Measurements from ENCODE around the gene C18orf32. TPM values are rescaled to one million over a fixed set of nuclear protein-coding genes. Genes with fewer than 3 reads are reported as not detected.
"Not testable (repeated sequence)": the region's sequence is repeated elsewhere in the genome, so short reads cannot be mapped to it uniquely, and the experiment has no call there.

C18orf32 gene
- total RNA-seq, 2 experiments from 2014 or later, result 14.9 to 20.9 TPM

- CTCF ChIA-PET, result interaction anchor here (1.0 to 1.6 kb wide), 4 partner anchors 14 to 25 kb away, joined by 3 to 8 read pairs (median 3); partner anchors contain the start of gene C18orf32
Measured at GRCh38 chr18:49460976-49461601, 25.9 kb downstream of the C18orf32 start.

DNA sequence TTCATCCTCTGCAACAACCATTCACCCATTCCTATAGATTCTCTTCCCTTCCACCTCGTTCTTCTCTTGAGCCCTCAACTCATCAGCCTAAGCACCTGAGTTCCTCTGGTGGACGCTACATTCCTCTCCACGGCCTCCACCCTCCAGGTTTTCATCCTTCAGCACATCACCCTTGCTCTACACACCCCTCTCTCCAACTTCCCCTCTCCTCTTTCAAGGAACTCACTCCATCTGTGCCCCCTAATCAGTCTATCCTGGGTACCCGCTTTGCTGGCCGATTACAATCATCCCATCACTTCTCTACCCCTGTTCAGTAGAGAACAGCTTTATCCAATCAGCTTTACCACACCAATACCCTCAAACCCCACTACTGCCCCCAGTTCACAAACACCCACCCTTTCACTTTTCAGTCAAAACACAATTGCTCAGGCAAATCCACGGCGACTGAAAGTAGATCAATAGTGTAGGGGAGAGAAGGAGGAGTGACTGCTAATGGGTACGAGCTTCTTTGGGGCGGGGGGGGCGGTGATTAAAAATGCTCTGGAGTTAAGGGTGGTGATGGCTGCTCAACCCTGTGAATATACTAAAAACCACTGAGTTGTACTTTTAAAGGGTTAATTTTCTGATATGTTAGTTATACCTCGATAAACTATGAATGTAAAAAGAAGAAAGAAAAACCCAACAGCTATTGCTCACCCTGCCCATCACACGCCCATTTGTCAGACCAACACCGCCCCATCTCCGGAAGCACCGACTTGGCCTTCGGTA, 27.4 kb downstream of the C18orf32 start:
- Mint-ChIP-seq H3K9me3 (ENCODE audit: insufficient read depth) (no peaks in the 10 kb centered on the region), H3K27ac (peak overlapping the region; percentile 81), H3K27me3 (ENCODE audit: low read depth) (no peaks in the 10 kb centered on the region), H3K4me3 (peak overlapping the region; percentile 82), H3K4me1 (ENCODE audit: low read depth) (peaks cover 33% of the 10 kb centered on the region), H3K36me3 (ENCODE audit: low read depth) (peaks cover 2% of the 10 kb centered on the region)
- ChIA-PET POLR2A (interaction anchor here (0.6 to 2.0 kb wide), 4 partner anchors 9 to 863 kb away, joined by 3 to 14 read pairs (median 4); partner anchors contain the start of gene C18orf32), CTCF (interaction anchor here (1.0 to 1.5 kb wide), 7 partner anchors 8 to 808 kb away, joined by 3 to 6 read pairs (median 3); partner anchors contain the start of gene C18orf32)
- DNase-seq (peak; percentile 42), ATAC-seq (peak; percentile 44)

More at GRCh38 chr18:49460976-49461601, 25.9 kb downstream of the C18orf32 start:
- Mint-ChIP-seq H3K4me3 (peak overlapping the region; percentile 82), H3K36me3 (ENCODE audit: low read depth) (no peaks in the 10 kb centered on the region), H3K4me1 (ENCODE audit: low read depth) (peaks cover 33% of the 10 kb centered on the region), H3K27me3 (ENCODE audit: low read depth) (no peaks in the 10 kb centered on the region), H3K9me3 (ENCODE audit: insufficient read depth) (no peaks in the 10 kb centered on the region), H3K27ac (peak overlapping the region; percentile 89)
- DNase-seq (no peak), ATAC-seq (no peak)
- POLR2A ChIA-PET, result interaction anchor here (0.6 to 1.0 kb wide), 5 partner anchors 22 to 699 kb away, joined by 3 to 6 read pairs (median 3); partner anchors contain the start of gene C18orf32

GRCh38 chr18:49457616-49458015, 29.4 kb downstream of the C18orf32 start:
- peaks cover 5% of the 10 kb centered on the region for H3K9me3 Mint-ChIP-seq (ENCODE audit: insufficient read depth)
- no peak overlapping the region for H3K4me3 Mint-ChIP-seq
- ATAC-seq, result no peak
- POLR2A ChIA-PET, result no interaction called here
- no peaks in the 10 kb centered on the region for H3K27me3 Mint-ChIP-seq (ENCODE audit: low read depth)
- no peak overlapping the region for H3K27ac Mint-ChIP-seq
- peaks cover 33% of the 10 kb centered on the region for H3K4me1 Mint-ChIP-seq (ENCODE audit: low read depth)
- DNase-seq, result no peak
- peaks cover 18% of the 10 kb centered on the region for H3K36me3 Mint-ChIP-seq (ENCODE audit: low read depth)
- CTCF ChIA-PET, result interaction anchor here (1.9 kb wide), 1 partner anchor 10 kb away, joined by 6 read pairs; no protein-coding TSS in a partner anchor

DNA sequence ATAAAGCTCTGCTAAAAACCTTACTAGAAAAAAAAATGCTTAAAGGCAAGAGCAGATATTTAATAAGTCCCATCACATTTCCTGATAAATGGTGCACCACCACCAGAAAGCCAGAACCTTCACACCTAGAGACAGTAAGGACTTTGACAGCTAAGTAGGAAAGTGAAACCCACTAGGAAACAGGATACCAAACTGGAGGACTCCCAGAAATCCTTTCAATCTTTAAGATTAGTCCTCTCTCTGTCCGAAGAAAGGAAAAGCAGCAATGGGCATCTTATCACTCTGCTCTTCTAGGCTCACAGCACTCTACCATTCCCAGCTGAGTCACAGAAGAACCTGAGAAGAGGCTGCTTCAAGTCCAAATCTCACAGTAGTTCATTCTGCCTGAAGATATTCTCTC, 30.2 kb downstream of the C18orf32 start:
- Mint-ChIP-seq H3K27ac (no peak overlapping the region), H3K9me3 (ENCODE audit: insufficient read depth) (peaks cover 5% of the 10 kb centered on the region), H3K4me3 (no peak overlapping the region), H3K4me1 (ENCODE audit: low read depth) (peaks cover 33% of the 10 kb centered on the region), H3K36me3 (ENCODE audit: low read depth) (peaks cover 24% of the 10 kb centered on the region), H3K27me3 (ENCODE audit: low read depth) (no peaks in the 10 kb centered on the region)
- no peak for ATAC-seq
- no peak for DNase-seq
- ChIA-PET CTCF (interaction anchor here (1.1 to 1.9 kb wide), 3 partner anchors 10 to 218 kb away, joined by 3 to 7 read pairs (median 6); no protein-coding TSS in a partner anchor), POLR2A (no interaction called here)

- H3K36me3 Mint-ChIP-seq (ENCODE audit: low read depth), result peaks cover 43% of the 10 kb centered on the region
- peaks cover 10% of the 10 kb centered on the region for H3K4me1 Mint-ChIP-seq (ENCODE audit: low read depth)
- POLR2A ChIA-PET; ATAC-seq; H3K4me3 Mint-ChIP-seq; DNase-seq; H3K27ac Mint-ChIP-seq; H3K27me3 Mint-ChIP-seq (ENCODE audit: low read depth); H3K9me3 Mint-ChIP-seq (ENCODE audit: insufficient read depth): not testable (repeated sequence)
- CTCF ChIA-PET, result interaction anchor here (0.9 kb wide), 1 partner anchor 18 kb away, joined by 3 read pairs; no protein-coding TSS in a partner anchor
Measured at GRCh38 chr18:49452534-49452933, 34.5 kb downstream of the C18orf32 start.

- H3K27ac Mint-ChIP-seq, result no peak overlapping the region
- ChIA-PET CTCF (interaction anchor here (0.7 to 1.9 kb wide), 13 partner anchors 8 to 773 kb away, joined by 3 to 7 read pairs (median 4); no protein-coding TSS in a partner anchor), POLR2A (no interaction called here)
- peak; percentile 63 for ATAC-seq
- H3K4me3 Mint-ChIP-seq, result no peak overlapping the region
- peak; percentile 54 for DNase-seq
- H3K27me3 Mint-ChIP-seq (ENCODE audit: low read depth), result no peaks in the 10 kb centered on the region
- no peaks in the 10 kb centered on the region for H3K4me1 Mint-ChIP-seq (ENCODE audit: low read depth)
- no peaks in the 10 kb centered on the region for H3K9me3 Mint-ChIP-seq (ENCODE audit: insufficient read depth)
- H3K36me3 Mint-ChIP-seq (ENCODE audit: low read depth), result peaks cover 33% of the 10 kb centered on the region
Measured at GRCh38 chr18:49447810-49448745, 39.0 kb downstream of the C18orf32 start.

GRCh38 chr18:49446481-49446880, 40.6 kb downstream of the C18orf32 start:
- H3K4me1 Mint-ChIP-seq (ENCODE audit: low read depth), result no peaks in the 10 kb centered on the region

DNA sequence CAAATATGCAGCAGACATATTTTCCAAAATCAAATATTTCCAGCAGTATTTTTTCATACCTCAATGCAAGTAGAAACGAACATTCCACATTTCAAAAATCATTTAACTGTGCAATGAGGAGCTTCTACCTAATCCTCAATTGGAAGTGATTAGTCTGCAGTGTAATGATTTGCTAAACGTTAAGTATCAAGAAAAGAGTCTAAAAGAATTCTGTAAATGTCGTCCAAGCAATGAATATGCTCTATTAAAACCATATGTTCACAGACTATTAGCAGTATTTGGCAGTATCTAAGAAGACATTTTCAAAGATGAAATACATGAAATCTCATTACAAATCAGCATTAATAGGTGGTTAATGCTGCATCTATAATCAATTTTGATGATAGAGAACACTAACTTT, 42.5 kb downstream of the C18orf32 start:
- Mint-ChIP-seq H3K4me1 (ENCODE audit: low read depth) (no peaks in the 10 kb centered on the region), H3K36me3 (ENCODE audit: low read depth) (peaks cover 17% of the 10 kb centered on the region), H3K4me3 (no peak overlapping the region), H3K9me3 (ENCODE audit: insufficient read depth) (no peaks in the 10 kb centered on the region), H3K27ac (no peak overlapping the region), H3K27me3 (ENCODE audit: low read depth) (no peaks in the 10 kb centered on the region)
- DNase-seq (no peak), ATAC-seq (no peak)
- CTCF ChIA-PET, result interaction anchor here (1.0 kb wide), 1 partner anchor 733 kb away, joined by 3 read pairs; no protein-coding TSS in a partner anchor
- POLR2A ChIA-PET, result no interaction called here

More at GRCh38 chr18:49446481-49446880, 40.6 kb downstream of the C18orf32 start:
- Mint-ChIP-seq H3K27me3 (ENCODE audit: low read depth) (no peaks in the 10 kb centered on the region), H3K9me3 (ENCODE audit: insufficient read depth) (no peaks in the 10 kb centered on the region), H3K36me3 (ENCODE audit: low read depth) (peaks cover 22% of the 10 kb centered on the region), H3K27ac (no peak overlapping the region), H3K4me3 (no peak overlapping the region)
- ChIA-PET POLR2A (no interaction called here), CTCF (interaction anchor here (0.6 to 1.9 kb wide), 10 partner anchors 8 to 772 kb away, joined by 3 to 7 read pairs (median 4); no protein-coding TSS in a partner anchor)
- DNase-seq (no peak), ATAC-seq (no peak)

GRCh38 chr18:49443837-49444236, 43.2 kb downstream of the C18orf32 start:
- Mint-ChIP-seq H3K4me3 (no peak overlapping the region), H3K36me3 (ENCODE audit: low read depth) (peaks cover 13% of the 10 kb centered on the region), H3K4me1 (ENCODE audit: low read depth) (no peaks in the 10 kb centered on the region), H3K9me3 (ENCODE audit: insufficient read depth) (no peaks in the 10 kb centered on the region), H3K27me3 (ENCODE audit: low read depth) (no peaks in the 10 kb centered on the region), H3K27ac (no peak overlapping the region)
- ChIA-PET POLR2A (no interaction called here), CTCF (interaction anchor here (0.8 to 1.1 kb wide), 3 partner anchors 11 to 732 kb away, joined by 3 read pairs; no protein-coding TSS in a partner anchor)
- ATAC-seq (no peak), DNase-seq (no peak)

GRCh38 chr18:49441338-49441938, 45.6 kb downstream of the C18orf32 start:
- ATAC-seq (no peak), DNase-seq (no peak)
- H3K4me3 Mint-ChIP-seq, result no peak overlapping the region
- ChIA-PET POLR2A (no interaction called here), CTCF (interaction anchor here (1.3 kb wide), 1 partner anchor 19 kb away, joined by 3 read pairs; the partner anchor contains the start of gene DYM)
- no peaks in the 10 kb centered on the region for H3K9me3 Mint-ChIP-seq (ENCODE audit: insufficient read depth)
- H3K27ac Mint-ChIP-seq, result no peak overlapping the region
- H3K27me3 Mint-ChIP-seq (ENCODE audit: low read depth), result no peaks in the 10 kb centered on the region
- no peaks in the 10 kb centered on the region for H3K4me1 Mint-ChIP-seq (ENCODE audit: low read depth)
- H3K36me3 Mint-ChIP-seq (ENCODE audit: low read depth), result peaks cover 3% of the 10 kb centered on the region

- no peaks in the 10 kb centered on the region for H3K27me3 Mint-ChIP-seq (ENCODE audit: low read depth)
- ATAC-seq (no peak), DNase-seq (no peak)
- H3K27ac Mint-ChIP-seq, result no peak overlapping the region
- no peaks in the 10 kb centered on the region for H3K9me3 Mint-ChIP-seq (ENCODE audit: insufficient read depth)
- H3K4me3 Mint-ChIP-seq, result no peak overlapping the region
- H3K4me1 Mint-ChIP-seq (ENCODE audit: low read depth), result no peaks in the 10 kb centered on the region
- H3K36me3 Mint-ChIP-seq (ENCODE audit: low read depth), result no peaks in the 10 kb centered on the region
- CTCF ChIA-PET, result no interaction called here
- POLR2A ChIA-PET, result no interaction called here
Measured at GRCh38 chr18:49435170-49435569, 51.9 kb downstream of the C18orf32 start.

Data from activated CD8-positive, alpha-beta T cell treated with anti-CD3 and anti-CD28 coated beads, Interleukin-2, amount 10 ng/mL, durations not matched to agents 7 days and 5 days (primary cell).